CD4-positive, alpha-beta T cell treated with Interleukin-1 beta for 1 hour (primary cell): ENCODE results near the gene NFATC1.
A peak's percentile ranks its signal among the peaks of the same experiment; 100 is the strongest.
"Not testable (repeated sequence)": the region's sequence is repeated elsewhere in the genome, so short reads cannot be mapped to it uniquely, and the experiment has no call there.

Source experiments
- DNase-seq, 2 donors: peaks; one replicate each; pipeline ENCODE4 v3.0.0-alpha.2; 2020 to 2022

The NFATC1 gene

DNA sequence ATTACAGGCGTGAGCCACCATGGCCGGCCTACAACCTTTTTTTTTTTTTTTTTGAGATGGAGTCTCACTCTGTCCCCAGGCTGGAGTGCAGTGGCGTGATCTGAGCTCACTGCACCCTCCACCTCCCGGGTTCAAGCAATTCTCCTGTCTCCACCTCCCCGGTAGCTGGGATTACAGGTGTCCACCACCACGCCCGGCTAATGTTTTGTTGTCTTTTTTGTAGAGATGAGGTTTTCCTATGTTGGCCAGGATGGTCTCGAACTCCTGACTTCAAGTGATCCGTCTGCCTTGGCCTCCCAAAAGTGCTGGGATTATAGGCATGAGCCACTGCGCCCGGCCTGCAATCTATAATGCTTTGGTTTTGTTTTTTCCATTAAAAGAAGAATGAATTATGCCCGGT is 19.1 kb upstream of the NFATC1 start:
- DNase-seq, result not testable (repeated sequence)

DNA sequence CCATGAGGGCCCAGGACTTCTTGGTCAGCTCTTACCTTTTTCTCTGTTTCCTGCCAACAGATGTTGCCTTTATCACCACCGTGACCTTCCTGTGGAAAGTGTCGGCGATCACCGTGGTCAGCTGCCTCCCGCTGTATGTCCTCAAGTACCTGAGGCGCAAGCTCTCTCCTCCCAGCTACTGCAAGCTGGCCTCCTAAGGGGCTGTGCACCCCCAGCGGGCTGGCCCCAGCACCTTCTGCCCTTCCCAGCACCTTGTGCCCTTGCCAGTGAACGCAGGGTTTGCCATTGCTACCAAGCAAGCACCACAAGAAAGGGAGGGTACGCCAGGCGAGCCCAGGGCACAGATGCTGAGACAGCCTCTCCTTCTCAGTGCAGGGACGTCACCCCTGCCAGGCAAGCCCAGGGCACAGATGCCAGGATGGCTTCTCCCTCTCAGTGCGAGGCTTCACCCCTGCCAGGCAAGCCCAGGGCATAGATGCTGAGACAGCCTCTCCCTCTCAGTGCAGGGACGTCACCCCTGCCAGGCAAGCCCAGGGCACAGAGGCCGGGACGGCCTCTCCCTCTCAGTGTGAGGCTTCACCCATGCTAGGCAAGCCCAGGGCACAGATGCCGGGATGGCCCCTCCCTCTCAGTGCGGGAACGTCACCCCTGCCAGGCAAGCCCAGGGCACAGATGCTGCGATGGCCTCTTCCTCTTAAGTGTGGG is 18.4 kb upstream of the NFATC1 start:
- no peak for DNase-seq

DNA sequence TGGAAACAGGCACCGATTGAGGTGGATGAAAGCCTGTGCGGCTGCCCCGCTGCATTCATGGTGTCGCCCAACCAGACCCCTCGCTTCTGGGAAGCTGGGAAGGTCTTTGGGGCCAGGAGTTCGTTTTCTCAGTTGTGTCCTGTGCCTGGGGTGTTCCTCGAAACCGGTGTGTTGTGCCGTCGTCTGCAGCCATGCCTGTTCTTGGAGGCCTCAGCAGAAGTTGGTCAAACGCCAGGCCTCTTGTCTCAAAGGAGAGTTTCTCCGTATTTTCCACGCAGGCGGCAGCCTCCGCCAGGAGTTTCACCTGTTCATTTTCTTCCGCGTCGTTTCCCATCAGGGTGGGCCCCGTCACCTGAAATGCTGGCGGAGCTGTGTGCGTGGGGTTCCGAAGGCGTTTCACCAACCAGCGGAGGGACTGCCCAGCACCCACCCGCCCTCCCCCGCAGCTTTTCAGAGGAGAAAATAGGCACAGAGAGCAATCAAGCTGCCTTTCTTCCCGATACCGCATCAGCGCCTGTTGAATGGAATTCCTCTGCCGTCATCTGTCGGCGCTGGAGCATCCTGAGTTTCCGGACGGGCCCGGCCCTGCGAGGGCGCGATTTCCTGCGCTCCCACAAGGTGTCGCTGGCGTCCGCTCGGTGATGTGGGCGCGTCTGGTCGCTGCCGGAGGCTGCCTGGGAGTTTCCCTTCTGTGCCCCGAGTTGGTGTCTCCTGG is 17.0 kb upstream of the NFATC1 start:
- peak; percentile 81 to 84 for DNase-seq

DNA sequence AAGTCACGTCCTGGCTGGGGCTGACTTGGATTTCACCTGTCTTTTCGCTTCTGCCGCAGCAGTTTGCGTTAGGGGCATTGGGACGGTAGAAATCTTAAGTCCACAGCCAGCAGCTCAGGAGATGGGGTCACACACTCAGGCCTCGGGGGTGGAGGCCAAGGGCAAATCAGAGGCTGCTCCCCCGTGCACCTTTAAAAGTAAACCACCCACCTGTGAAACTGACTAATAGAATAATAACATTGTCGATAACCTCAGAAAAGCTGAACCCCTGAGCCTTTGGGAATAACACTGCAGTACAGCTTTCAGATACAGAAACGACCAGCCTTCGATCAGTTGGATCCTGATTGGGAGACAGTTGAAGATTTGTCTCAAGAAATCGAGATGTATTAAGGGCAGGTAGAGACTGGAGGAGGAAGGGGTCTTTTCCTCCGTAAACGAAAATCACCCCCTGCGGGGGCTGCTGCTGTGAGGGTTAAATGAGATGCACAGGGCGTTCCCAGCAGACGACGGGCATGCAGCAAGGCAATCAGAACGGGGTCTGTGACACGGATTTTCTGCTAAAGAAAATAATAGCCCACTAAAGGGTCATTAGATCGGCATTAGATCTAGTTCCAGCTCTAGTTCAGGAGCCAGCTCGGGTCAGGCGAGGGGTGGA is 16.4 kb upstream of the NFATC1 start:
- DNase-seq, result no peak

DNA sequence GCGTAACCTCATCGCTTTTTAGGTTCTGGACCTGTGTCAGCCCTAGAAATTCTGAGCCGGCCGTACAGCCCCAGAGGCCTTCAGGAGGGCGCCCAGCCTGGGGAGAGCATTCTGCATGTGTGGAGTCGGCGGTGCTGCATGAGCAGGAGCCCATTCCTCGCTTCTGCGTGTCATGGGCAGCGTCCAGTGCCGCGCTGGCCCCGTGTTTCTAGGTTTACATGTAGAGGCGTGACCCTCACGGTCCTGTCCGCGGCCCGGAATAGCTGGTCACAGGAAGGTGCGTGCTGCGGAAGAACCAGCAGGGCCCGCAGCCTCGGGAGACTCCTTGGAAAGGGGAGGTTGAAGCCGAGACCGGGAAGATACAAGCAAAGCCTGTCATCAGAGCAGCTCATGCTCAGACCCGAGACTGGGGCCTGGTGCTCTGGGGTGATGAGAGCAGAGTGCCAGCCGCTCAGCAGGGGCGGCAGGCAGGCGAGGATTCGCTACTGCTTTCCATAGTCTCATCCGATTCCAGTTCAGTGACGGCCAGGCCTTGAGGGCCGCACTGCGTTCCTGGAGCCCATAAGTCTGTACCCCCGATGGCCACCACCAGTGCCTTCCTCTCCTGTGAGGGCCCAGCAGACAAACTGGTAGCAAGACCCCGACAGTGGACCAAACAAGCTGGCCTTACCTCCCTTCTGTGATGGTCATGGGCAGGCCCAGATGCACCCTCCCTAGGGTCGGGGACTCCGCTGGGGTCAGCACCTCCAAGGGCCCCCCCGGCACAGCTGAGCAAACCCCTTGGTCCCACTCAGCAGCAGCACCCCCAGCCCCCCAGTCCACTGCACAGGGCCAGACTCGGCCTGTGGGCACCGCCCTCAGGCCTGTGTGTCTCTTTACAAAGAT is 15.6 kb upstream of the NFATC1 start:
- DNase-seq, result no peak

DNA sequence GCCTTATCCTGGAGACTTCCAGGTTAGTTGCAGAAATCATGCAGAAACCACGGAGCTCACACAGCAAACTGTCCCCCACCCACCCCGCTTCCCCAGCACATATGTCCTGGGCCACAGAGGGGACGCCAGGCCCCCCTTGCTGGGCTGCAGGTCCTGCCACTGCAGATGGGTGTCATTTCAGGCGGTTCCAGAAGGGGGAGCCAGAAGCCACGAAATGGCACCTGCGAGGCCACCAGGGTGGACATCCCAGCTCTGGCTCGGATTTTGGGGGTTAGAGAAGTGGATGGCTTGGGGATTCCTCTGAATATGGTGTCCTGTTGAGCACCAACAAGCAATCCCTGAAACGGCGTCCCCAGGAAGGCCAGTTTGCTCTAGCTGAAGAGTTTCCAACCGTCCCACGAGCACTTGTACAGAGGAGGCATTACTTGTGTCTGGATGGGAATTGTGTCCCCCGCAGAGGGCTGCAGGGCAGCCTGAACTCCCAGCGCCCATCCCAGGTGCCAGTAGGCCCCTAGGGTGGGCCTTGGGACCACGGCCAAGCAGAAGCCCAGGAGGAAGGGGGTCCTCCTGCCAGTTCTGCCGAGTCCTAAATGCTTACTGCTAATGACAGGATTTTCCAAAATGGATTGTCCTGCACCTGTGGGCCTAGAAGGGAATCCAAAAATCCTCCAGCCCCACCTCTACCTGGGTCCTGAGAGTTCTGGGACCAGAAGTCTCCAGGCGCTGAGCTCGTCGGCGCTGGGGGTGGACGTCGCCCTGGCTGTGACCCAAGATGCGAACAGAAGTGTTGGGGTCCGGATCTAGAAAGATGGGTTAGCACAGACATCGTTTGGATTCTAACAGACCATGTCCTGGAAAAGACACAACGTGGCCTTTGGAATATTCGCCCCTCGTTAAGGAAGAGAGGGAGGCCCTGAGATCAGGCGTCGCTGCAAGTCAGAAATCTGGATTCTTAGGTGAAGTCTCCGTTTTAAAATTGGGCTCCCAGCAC is 14.6 kb upstream of the NFATC1 start:
- peak; percentile 66 to 68 for DNase-seq

DNA sequence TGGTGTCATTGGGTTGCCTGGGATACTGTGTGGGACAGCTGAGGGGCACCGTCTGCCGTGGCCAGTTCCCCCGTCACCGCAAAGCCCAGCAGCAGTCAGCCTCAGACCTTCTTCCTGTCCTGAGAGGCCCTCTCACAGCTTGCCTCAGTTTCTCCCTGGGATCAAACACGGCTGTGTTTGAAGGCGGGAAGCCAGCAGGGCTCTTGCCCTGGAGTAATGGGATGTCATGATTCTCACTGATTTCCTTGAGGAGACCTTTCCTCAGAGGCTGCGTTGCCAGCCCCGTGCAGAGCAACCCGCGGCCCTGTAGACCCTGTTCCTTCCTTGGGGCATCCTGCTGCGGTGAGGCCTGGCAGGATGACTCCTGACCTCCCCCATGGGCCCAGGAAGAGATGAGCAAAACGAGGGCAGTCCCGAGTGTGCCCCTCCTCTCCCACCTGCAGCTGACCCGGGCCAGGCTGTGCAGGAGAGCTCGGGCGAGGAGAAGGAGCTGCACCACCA is 13.9 kb upstream of the NFATC1 start:
- no peak for DNase-seq

DNA sequence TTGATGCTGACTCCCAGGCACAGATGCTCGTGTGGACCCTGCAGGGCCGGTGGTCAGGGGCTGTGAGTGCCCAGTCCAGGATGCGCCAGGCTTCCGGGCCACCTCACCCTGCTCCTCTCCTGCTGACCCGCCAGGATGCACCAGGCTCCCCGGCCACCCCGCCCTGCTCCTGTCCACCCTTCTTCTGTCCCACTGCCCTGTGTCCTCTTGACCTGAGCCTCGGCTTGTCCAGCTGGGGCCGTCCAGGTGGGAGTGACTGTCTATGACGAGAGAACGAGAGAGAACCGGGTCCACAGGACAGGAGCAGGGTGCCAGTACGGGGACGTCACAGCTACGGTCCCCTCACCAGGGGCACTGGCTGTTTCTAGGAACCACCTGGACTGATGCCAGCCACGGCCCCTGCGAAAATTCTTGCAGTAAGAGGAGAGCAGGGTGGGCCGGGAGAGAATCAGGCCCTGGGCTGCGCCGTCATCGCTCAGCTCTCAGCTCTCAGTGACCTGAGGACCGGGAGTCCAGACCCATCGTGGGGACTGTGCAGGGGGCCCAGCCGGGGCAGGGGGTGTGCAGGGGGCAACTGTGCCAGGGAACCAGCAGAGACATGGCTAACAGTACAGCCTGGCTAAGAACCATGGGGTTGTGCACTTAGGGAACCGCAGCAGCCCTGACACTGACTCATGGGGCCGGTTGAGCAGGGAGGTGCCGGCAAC is 12.9 kb upstream of the NFATC1 start:
- no peak for DNase-seq

DNA sequence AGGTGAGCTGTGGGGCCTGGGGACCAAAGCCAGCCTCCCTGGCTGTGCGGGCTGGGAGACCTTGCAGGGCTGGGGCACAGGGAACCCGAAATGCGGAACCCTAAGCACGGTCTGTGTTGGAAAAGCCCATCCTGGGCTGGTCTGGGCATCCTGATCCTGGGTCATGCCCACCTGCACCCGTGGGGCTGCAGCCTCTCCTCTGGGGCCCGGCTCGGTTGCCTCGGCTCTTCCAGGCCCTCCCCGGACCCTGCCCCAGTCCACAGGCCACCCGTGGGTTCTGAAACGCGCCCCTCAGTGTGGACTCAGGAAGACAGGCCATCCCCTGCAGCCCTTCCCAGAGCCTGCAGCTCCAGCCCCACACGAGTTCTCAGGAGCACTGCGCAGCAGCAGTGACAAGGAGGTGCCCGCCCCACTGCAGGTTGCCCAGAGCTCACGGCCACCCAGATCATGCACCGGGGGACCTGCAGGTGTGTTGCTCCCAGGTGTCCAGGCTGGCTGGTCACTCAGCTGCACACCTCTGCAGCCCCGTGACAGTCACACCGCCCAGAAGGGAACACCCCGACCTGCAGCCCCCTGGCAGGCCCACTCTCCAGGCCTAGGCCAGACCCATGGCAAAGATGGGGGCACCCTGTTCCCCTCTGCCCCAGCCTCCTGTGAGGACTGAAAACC is 12.2 kb upstream of the NFATC1 start:
- DNase-seq, result no peak

DNA sequence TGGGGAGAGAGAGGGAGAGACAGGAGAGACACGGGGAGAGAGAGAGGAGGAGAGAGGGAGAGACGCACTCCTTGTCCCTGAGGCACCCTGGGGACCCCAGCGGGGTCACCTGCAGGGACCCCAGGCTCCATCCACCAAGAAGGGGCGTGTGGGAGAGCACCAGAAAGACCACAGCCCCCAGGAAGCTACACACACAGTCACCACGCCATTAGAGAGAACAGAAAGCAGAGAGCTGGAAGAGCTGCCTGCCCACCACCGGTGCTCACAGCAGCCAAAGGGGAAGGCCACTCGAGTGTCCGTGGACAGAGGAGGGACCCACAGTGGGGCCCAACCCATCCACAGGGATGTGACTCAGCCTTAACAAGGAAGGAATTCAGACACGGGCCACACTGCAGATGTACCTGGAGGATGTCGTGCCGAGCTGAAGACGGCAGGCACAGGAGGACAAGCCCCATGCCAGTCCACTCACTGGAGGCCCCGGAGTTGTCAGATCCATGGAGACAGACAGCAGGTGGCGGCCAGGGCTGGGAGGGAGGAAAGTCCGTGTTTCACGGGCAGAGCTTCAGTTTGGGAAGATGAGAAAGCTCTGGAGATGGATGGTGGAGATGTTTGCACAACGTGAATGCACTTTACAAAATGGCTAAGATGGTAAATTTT is 11.5 kb upstream of the NFATC1 start:
- DNase-seq, result no peak

DNA sequence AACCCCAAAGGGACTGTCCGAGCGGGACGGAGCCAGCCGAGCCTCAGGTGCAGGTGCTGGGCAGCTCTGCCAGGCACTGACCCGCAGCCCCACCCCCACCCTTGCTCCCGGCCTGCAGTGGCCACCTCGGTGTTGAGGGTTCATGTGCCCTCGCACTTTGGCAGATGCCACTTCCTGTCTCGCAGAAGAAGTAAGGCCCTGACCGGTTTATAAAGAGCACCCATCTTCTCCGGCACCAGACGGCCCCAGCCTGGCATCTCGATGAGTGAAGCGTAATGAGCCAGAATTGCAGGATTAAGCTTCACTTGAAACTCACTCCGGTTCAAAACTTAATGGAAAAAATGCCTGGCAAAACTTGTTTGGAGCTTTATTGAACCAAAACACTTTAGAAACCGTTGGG is 10.9 kb upstream of the NFATC1 start:
- no peak for DNase-seq

DNA sequence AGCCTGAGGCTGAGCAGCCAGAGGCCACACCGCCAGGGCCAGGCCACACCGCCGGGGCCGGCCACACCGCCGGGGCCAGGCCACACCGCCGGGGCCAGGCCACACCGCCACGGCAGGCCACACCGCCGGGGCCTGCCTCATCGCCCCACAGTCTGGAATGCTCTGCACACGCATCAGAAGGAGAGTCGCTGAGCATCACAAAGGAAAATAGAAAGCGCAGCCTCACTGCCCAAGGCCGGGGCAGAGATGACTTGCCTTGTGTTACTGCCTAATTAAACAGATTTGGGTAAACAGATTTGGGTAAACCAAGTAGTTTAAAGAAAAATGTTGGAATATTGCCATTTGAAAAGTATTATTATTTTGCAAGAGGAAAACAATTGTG is 10.4 kb upstream of the NFATC1 start:
- no peak for DNase-seq

DNA sequence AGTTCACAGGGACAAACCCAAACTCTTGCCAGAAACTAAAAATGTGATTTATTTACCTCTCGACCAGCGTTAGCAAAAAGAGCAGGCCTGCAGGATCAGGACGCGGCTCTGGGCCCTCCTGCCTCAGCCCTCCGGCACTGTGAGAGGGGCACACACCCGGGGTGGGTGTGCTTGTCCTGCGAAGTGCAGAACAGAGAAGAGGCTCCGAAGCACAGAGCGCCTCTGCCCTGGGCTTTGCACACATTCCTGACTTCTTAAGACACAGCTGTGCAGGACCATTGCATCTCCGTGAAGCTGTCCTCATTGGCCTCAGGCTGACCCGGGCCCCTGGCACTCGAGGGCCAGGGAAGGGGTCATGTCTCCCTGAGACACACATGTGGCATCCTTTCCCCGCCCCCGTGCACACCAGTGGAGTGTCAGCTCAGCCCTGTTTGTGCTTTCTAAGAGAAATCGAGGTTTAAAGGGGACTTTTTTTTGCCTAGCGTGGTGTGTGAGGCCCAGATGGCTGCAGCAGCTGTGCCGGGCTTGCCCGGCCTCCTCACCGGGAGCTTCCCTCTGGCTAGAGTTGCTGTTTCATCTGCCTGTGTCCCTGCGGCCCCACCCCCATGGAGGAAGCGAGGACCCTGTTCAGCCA is 9.9 kb upstream of the NFATC1 start:
- DNase-seq, result no peak

DNA sequence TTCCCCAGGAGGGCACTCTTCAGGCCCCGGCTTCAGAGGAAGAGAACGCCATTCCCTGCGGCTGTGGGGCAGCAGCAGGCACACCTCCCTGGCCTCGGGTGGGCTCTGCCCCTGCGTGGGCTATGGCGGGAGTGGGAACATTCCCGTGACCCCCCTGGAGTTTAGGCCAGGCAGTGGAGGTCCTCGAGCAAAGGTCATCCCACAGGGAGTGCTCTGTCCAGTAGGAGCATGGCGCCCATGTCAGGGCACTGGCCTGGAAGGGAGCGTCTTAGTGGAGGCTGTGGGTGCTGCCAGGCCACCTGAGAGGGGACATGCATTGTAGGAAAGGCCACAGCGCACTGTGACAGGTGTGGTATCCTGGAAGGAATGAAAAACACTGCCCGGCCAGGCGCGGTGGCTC is 9.2 kb upstream of the NFATC1 start:
- no peak for DNase-seq

DNA sequence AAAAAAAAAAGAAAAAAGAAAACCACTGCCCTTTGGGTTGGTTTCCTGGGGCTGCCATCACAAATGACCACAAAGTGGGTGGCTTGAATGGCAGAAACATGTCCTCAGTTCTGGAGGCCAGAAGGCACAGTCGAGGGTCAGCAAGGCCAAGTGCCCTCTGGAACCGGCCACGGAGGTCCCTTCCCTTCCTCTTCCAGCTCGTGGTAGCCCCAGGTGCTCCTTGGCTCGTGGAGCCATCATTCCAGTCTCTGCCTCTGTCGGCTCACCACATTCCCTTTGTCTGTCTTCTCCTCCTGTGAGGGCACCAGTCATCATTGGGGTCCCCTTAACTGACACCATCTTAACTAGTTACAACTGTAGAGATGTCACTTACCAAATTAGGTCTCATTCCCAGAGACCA is 8.5 kb upstream of the NFATC1 start:
- DNase-seq, result no peak

DNA sequence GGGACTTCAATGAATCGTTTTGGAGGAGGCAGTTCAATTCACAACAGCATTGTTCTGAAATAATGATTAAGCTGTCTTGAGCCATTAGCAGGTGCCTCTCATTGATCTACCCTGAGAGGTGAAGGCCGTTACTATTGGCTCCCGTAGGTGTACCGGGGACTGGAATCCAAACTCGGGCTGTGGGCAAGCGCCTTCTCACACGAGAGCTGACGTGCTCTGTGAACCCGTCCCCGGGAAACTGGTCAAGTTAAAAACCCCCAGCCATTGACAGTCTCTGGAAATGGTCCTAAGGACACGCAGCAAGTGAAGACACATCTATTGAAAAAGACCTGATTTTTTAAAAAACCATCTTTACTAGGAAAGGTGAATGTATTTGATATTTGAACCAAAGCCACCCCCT is 8.1 kb upstream of the NFATC1 start:
- DNase-seq, result no peak

DNA sequence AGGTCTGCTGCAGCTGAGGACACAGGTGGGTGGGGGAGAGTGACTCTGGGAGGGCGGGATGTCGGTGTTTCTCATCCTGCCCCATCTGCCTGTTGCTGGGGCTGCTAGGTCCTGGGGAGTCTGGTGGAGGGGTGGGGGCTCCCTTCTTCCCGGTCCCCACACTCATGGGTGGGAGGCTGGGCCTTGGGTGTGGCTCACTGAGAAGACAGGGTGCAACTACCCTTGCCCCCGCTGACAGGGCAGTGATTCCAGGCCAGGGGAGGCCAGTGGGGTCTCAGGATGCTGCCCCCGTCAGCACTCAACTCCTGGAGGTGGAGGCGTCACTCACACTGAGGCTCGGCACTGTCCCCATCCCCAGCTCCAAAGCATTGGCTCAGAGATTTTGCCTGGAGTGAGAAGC is 7.7 kb upstream of the NFATC1 start:
- DNase-seq, result no peak

DNA sequence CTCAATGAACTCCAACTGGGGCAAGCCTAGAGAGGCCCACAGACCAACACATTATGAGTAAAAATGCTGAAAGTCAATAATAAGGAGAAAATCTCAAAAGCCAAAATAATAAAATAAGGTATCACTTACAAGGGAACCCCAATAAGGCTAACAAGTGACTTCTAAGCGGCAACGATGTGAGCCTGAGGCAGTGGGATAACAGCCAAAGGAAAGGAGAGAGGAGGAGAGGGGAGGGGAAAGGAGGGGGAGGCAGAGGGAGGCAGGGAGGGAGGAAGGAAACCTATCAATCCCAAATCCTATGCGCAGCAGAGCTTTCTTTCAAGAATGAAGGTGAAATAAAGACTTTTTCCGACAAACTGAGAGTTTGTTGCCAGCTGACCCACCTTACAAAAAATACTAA is 6.0 kb upstream of the NFATC1 start:
- DNase-seq, result no peak

DNA sequence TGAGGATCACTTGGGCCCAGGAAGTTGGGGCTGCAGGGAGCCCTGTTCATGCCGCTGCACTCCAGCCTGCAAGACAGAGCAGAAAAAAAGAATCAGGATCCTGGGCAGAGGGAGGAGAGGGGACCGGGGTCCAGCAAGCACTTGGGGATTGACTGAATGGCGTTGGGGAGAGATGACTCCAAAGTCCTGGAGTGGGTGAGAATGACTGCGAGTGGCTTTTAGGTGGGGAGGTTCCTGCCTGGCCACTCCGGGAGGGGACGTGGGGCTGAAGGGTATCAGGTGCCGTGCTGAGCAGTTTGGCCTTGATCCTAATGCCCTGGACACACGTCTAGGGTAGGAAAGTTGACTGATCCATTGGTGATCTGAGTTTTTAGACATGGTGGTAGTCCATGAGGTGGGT is 3.5 kb upstream of the NFATC1 start:
- DNase-seq, result no peak
